ENCODE results near the gene RAB20.
"Not testable (repeated sequence)": the region's sequence is repeated elsewhere in the genome, so short reads cannot be mapped to it uniquely, and the experiment has no call there.

Gene RAB20, protein sequence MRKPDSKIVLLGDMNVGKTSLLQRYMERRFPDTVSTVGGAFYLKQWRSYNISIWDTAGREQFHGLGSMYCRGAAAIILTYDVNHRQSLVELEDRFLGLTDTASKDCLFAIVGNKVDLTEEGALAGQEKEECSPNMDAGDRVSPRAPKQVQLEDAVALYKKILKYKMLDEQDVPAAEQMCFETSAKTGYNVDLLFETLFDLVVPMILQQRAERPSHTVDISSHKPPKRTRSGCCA

DNA sequence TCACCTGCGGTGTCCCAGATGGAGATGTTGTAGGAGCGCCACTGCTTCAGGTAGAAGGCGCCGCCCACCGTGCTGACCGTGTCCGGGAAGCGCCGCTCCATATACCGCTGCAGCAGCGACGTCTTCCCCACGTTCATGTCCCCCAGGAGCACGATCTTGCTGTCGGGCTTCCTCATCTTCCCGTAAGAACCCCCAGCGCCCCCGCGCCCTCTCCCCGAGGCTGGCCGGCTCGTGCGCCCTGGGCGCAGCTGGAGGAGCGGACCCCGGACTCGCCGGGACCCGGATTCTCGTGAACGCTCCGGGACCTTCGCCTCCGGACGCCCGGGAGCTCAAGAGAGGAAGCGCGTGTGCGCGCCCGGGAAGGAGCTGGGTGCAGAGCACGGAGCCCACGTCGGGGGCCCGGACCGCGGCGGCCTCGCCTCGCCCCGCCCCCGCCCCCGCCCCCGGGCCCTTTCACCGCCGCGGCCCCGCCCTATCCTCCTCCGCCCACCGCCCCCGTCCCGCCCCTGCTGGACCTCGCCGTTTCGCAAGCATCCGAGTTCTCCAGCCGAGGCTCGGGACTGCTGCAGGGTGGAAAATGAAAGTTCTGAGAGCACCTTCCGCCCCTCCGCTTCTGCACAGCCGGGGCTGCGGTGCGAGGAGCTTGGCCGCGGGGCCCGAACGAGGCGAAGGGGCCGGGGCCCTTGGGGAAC, at the start of gene RAB20:
Gene RAB20 (minus strand): TSS at position 379 of the 692 bp plus-strand sequence. CDS start 203 bp downstream, at position 176.
- Histone ChIP-seq H3K4me1 (ENCODE audit: control insufficient read depth, insufficient read depth, low read length) (peaks cover 3% of the 10 kb centered on the region), H3K27me3 (ENCODE audit: control insufficient read depth, insufficient read depth, low read length) (peaks cover 9% of the 10 kb centered on the region)

DNA sequence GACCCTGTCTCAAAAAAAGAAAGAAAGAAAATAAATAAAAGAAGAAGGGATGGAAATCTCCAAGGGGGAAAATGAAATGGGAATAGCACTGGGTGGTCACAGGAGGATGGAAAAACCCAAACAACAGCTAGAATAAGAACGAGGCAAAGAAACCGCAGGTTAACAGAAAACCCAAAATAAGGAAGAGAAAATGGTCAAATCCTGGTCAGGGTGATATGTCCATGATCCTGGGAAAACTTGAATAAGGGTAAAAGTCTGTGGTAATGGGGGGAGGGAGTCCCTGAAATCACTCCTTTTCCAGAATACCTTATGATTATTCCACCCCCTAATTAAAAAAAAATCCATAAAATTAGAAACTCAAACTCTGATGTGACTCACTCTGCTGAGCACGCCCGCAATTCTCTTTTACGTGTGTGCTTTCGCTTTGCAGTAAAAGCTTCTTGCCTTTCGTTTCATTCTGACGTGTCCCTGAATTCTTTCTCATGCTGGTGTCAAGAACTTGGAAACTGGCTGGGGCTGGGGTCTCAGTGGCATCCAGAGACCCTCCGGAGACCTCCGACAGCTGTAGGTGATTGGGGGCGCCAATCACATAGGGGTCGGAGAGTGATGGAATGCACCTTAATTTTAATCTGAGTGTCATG, 49.6 kb upstream of the RAB20 start:
- Histone ChIP-seq H3K27me3 (ENCODE audit: control insufficient read depth, insufficient read depth, low read length) (no peaks in the 10 kb centered on the region), H3K4me1 (ENCODE audit: control insufficient read depth, insufficient read depth, low read length) (peaks cover 4% of the 10 kb centered on the region), H3K9me3 (ENCODE audit: control insufficient read depth, insufficient read depth, low read length) (no peaks in the 10 kb centered on the region), H3K36me3 (ENCODE audit: control insufficient read depth, insufficient read depth, low read length) (no peaks in the 10 kb centered on the region), H3K4me3 (ENCODE audit: low read depth, low read length) (no peak overlapping the region), H3K9ac (ENCODE audit: low read depth, low read length) (no peak overlapping the region)

More for the DNA sequence above, at the start of gene RAB20:
- no peaks in the 10 kb centered on the region for H3K9me3 ChIP-seq (ENCODE audit: control insufficient read depth, insufficient read depth, low read length)
- peak within 1 kb of the TSS; percentile 83 for H3K9ac ChIP-seq (ENCODE audit: low read depth, low read length)
- H3K36me3 ChIP-seq (ENCODE audit: control insufficient read depth, insufficient read depth, low read length), result peaks cover 11% of the 10 kb centered on the region
- peak within 1 kb of the TSS; percentile 85 for H3K4me3 ChIP-seq (ENCODE audit: low read depth, low read length)

DNA sequence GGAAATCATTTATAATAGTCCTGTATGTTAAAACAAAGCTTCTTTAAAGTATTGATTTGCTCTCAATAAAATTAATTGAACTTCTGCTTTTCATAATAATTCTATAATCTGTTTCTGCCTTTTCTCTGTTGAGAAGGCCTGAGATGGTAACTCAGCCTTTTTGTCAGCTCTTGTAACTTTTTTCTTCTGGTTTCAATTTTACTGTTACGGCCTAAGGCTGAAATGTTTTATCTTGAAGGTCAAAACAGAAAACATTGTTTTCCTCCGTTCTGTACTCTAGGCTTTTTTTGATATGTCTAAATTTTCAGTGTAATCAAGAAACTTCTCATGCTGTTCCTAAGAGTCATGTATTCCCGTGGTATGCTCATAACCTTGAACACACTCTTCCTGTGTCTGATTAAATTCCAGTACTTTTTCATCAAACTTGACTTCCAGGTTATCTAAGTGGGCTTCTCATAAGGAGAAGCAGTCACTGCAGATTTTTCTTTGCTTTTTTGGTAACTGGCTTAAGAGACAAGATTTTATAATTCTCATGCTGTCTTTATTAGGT, 46.2 kb upstream of the RAB20 start:
- Histone ChIP-seq H3K4me1 (ENCODE audit: control insufficient read depth, insufficient read depth, low read length) (peaks cover 4% of the 10 kb centered on the region), H3K27me3 (ENCODE audit: control insufficient read depth, insufficient read depth, low read length) (no peaks in the 10 kb centered on the region), H3K9ac (ENCODE audit: low read depth, low read length) (no peak overlapping the region), H3K4me3 (ENCODE audit: low read depth, low read length) (no peak overlapping the region), H3K9me3 (ENCODE audit: control insufficient read depth, insufficient read depth, low read length) (no peaks in the 10 kb centered on the region), H3K36me3 (ENCODE audit: control insufficient read depth, insufficient read depth, low read length) (no peaks in the 10 kb centered on the region)

DNA sequence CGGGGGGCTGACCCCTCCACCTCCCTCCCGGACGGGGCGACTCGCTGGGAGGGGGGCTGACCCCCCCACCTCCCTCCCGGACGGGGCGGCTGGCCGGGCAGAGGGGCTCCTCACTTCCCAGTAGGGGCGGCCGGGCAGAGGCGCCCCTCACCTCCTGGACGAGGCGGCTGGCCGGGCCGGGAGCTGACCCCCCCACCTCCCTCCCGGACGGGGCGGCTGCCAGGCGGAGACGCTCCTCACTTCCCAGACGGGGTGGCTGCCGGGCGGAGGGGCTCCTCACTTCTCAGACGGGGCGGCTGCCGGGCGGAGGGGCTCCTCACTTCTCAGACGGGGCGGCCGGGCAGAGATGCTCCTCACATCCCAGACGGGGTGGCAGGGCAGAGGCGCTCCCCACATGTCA, 44.8 kb upstream of the RAB20 start:
- H3K4me1 ChIP-seq (ENCODE audit: control insufficient read depth, insufficient read depth, low read length); H3K9me3 ChIP-seq (ENCODE audit: control insufficient read depth, insufficient read depth, low read length); H3K4me3 ChIP-seq (ENCODE audit: low read depth, low read length); H3K36me3 ChIP-seq (ENCODE audit: control insufficient read depth, insufficient read depth, low read length); H3K9ac ChIP-seq (ENCODE audit: low read depth, low read length); H3K27me3 ChIP-seq (ENCODE audit: control insufficient read depth, insufficient read depth, low read length): not testable (repeated sequence)

DNA sequence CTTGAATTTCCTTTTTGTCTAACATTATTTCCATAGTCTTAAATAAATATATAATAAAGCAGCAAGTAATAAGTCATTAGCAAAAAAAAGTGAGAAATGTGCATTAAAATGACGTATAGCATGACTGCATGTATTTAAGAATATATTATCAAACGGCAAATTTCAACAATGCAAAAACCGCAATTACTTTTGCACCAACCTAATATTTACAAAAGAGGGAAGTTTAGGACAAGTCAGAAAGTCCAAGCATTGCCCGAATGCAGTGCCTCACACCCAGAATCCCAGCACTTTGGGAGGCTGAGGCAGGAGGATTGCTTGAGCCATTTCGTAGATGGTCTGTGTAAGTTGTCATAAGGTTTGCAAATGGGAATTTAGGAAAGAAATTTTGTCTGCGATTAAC, 43.6 kb upstream of the RAB20 start:
- H3K27me3 ChIP-seq (ENCODE audit: control insufficient read depth, insufficient read depth, low read length), result no peaks in the 10 kb centered on the region
- H3K4me3 ChIP-seq (ENCODE audit: low read depth, low read length), result no peak overlapping the region
- no peaks in the 10 kb centered on the region for H3K36me3 ChIP-seq (ENCODE audit: control insufficient read depth, insufficient read depth, low read length)
- H3K9ac ChIP-seq (ENCODE audit: low read depth, low read length), result no peak overlapping the region
- H3K4me1 ChIP-seq (ENCODE audit: control insufficient read depth, insufficient read depth, low read length), result peaks cover 2% of the 10 kb centered on the region
- no peaks in the 10 kb centered on the region for H3K9me3 ChIP-seq (ENCODE audit: control insufficient read depth, insufficient read depth, low read length)

DNA sequence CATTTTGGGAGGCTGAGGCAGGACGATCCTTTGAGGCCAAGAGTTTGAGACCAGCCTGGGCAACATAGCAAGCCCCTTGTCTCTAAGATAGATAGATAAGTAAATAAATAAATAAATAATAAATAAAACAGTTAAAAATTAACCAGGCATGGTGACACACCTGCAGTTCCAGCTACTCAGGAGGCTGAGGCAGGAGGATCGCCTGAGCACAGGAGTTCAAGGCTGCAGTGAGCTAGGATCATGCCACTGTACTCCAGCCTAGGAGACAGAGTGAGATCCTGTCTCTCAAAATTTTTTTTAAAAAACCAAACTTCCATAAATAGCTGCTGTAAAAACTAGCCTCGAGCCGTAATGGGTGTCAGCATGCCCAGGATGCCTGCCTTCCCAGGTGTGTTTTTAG, 39.5 kb upstream of the RAB20 start:
- Histone ChIP-seq H3K9me3 (ENCODE audit: control insufficient read depth, insufficient read depth, low read length) (no peaks in the 10 kb centered on the region), H3K9ac (ENCODE audit: low read depth, low read length) (no peak overlapping the region), H3K27me3 (ENCODE audit: control insufficient read depth, insufficient read depth, low read length) (no peaks in the 10 kb centered on the region), H3K4me3 (ENCODE audit: low read depth, low read length) (no peak overlapping the region), H3K36me3 (ENCODE audit: control insufficient read depth, insufficient read depth, low read length) (no peaks in the 10 kb centered on the region), H3K4me1 (ENCODE audit: control insufficient read depth, insufficient read depth, low read length) (no peaks in the 10 kb centered on the region)

DNA sequence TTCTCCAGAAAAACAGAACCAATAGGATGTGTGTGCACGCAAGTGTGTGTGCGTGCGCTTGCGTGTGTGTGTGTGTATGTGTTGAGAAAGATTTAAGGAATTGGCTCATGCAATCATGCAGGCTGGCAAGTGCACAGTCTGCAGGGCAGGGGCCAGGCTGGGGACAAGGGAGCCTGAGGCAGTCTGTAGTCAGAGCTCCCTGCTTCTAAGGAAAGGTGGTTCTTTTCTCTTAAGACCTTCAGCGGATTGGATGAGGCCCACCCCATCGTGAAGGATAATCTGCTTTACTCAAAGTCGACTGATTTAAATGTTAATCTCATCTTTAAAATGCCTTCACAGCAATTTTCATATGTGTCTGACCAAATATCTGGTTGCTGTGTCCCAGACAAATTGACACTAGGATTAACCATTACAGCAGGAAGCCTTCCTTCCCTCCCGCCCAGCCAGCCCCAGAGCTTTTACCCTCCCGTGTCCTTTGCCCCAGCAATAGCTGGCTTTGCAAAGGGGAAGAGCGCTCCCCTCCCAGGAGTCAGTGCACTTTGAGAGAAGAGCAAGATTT, 38.8 kb upstream of the RAB20 start:
- Histone ChIP-seq H3K9ac (ENCODE audit: low read depth, low read length) (no peak overlapping the region), H3K27me3 (ENCODE audit: control insufficient read depth, insufficient read depth, low read length) (no peaks in the 10 kb centered on the region), H3K9me3 (ENCODE audit: control insufficient read depth, insufficient read depth, low read length) (no peaks in the 10 kb centered on the region), H3K4me3 (ENCODE audit: low read depth, low read length) (no peak overlapping the region), H3K4me1 (ENCODE audit: control insufficient read depth, insufficient read depth, low read length) (no peaks in the 10 kb centered on the region), H3K36me3 (ENCODE audit: control insufficient read depth, insufficient read depth, low read length) (no peaks in the 10 kb centered on the region)

DNA sequence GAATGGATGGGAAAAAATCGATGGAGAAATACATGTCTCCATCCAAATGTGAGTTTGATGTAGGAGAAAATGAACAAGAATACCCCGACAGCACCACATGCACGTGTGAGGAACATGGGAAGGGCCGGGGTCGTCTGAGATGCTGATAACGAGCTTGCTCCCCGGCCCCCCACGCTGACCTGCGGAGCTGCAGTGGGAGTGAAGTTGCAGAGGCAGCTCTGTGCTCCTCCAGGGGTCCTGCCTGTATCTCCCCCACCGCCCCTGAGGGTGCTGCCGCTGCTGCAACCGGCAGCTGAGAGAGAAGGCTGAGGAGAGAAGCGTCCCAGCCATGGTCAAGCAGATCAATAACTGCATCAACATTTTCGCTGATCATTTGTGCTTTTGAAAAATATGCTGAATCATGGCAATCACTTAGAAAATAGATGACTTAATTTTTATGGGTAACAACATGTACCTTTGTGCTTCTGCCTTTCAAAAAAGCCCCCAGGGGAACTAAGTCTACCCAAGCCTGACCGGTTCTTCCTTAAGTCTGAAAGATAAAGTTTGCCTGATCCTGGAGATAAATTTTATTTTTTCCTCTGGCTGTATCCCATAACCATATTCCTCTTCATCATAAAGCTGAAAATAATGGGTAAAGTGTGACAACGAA, 35.6 kb upstream of the RAB20 start:
- Histone ChIP-seq H3K4me1 (ENCODE audit: control insufficient read depth, insufficient read depth, low read length) (no peaks in the 10 kb centered on the region), H3K36me3 (ENCODE audit: control insufficient read depth, insufficient read depth, low read length) (no peaks in the 10 kb centered on the region), H3K9me3 (ENCODE audit: control insufficient read depth, insufficient read depth, low read length) (no peaks in the 10 kb centered on the region), H3K9ac (ENCODE audit: low read depth, low read length) (no peak overlapping the region), H3K4me3 (ENCODE audit: low read depth, low read length) (no peak overlapping the region), H3K27me3 (ENCODE audit: control insufficient read depth, insufficient read depth, low read length) (no peaks in the 10 kb centered on the region)

DNA sequence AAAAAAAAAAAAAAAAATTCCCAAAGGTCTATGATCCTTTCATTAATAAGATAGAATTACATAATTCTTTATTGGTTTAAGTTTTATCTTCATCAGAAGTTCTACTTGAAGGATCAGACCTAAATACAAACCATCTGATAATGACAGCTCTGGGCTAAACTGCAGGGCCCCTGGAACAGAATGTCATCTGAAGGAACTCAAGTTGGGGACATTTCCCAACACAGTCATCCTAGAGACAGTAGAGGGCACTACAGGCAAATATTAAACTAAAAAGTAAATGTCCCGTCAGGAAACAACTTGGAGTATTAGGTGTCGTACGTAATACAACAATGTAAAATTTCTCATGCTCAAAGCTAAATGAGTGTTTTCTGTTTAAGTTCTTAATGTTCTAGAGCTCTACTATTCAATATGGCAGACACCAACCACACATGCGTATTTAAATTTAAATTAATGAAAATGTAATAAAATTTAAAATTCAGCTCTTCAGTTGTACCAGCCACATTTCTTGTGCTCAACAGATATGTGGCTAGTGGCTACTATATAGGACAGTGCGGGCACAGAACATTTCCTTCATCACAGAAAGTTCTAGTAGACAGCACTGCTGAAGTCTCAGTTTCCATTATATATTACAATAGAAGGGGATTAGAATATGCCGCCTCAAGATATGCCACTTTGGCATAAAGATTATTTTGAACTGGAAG, 32.1 kb upstream of the RAB20 start:
- Histone ChIP-seq H3K36me3 (ENCODE audit: control insufficient read depth, insufficient read depth, low read length) (no peaks in the 10 kb centered on the region), H3K4me1 (ENCODE audit: control insufficient read depth, insufficient read depth, low read length) (no peaks in the 10 kb centered on the region), H3K9ac (ENCODE audit: low read depth, low read length) (no peak overlapping the region), H3K9me3 (ENCODE audit: control insufficient read depth, insufficient read depth, low read length) (no peaks in the 10 kb centered on the region), H3K27me3 (ENCODE audit: control insufficient read depth, insufficient read depth, low read length) (no peaks in the 10 kb centered on the region), H3K4me3 (ENCODE audit: low read depth, low read length) (no peak overlapping the region)

DNA sequence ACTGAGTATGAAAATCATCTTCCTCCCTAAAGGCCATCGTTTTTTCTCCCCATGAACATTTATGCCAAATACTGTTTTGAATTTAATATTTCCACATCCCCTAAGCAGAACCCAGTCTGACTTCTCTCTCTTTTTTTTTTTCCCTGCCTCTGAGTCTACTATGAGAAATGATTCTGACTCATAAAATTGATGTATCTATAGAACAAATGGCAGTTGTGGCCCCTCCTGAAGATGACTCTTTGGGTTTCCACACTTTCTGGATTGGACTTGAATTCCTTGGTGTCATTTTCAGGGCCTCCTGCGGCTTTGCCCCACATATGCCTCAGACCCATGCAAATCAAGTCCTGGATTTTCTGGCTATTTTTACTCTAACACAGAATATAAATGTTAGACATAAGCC, 31.1 kb upstream of the RAB20 start:
- H3K36me3 ChIP-seq (ENCODE audit: control insufficient read depth, insufficient read depth, low read length), result no peaks in the 10 kb centered on the region
- H3K27me3 ChIP-seq (ENCODE audit: control insufficient read depth, insufficient read depth, low read length), result no peaks in the 10 kb centered on the region
- no peaks in the 10 kb centered on the region for H3K4me1 ChIP-seq (ENCODE audit: control insufficient read depth, insufficient read depth, low read length)
- H3K9ac ChIP-seq (ENCODE audit: low read depth, low read length), result no peak overlapping the region
- H3K9me3 ChIP-seq (ENCODE audit: control insufficient read depth, insufficient read depth, low read length), result no peaks in the 10 kb centered on the region
- H3K4me3 ChIP-seq (ENCODE audit: low read depth, low read length), result no peak overlapping the region

DNA sequence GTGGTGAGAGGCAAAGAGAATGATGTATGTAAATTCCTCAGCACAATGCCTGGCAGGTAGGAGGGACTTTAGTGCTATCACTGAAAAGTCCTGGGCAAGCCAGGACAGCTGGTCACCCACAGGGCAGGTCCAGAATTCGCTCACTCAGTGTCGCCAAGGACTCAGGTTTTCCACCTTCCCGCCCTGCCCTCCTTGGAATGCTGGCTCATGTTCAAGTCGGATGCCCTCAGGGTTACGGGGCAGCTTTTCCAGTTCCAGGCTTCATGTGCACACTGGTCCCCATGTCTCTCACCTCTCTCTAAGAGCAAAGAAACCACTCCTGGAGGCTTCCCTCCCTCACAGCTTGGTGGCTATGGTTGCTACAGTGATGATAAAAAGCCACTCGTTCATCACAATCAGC, 29.1 kb upstream of the RAB20 start:
- H3K36me3 ChIP-seq (ENCODE audit: control insufficient read depth, insufficient read depth, low read length), result no peaks in the 10 kb centered on the region
- H3K4me1 ChIP-seq (ENCODE audit: control insufficient read depth, insufficient read depth, low read length), result no peaks in the 10 kb centered on the region
- H3K9me3 ChIP-seq (ENCODE audit: control insufficient read depth, insufficient read depth, low read length), result no peaks in the 10 kb centered on the region
- no peak overlapping the region for H3K4me3 ChIP-seq (ENCODE audit: low read depth, low read length)
- no peak overlapping the region for H3K9ac ChIP-seq (ENCODE audit: low read depth, low read length)
- no peaks in the 10 kb centered on the region for H3K27me3 ChIP-seq (ENCODE audit: control insufficient read depth, insufficient read depth, low read length)

Data from iPS-15b (cell line).